ENCODE data around the gene LANCL2.

Gene LANCL2

DNA sequence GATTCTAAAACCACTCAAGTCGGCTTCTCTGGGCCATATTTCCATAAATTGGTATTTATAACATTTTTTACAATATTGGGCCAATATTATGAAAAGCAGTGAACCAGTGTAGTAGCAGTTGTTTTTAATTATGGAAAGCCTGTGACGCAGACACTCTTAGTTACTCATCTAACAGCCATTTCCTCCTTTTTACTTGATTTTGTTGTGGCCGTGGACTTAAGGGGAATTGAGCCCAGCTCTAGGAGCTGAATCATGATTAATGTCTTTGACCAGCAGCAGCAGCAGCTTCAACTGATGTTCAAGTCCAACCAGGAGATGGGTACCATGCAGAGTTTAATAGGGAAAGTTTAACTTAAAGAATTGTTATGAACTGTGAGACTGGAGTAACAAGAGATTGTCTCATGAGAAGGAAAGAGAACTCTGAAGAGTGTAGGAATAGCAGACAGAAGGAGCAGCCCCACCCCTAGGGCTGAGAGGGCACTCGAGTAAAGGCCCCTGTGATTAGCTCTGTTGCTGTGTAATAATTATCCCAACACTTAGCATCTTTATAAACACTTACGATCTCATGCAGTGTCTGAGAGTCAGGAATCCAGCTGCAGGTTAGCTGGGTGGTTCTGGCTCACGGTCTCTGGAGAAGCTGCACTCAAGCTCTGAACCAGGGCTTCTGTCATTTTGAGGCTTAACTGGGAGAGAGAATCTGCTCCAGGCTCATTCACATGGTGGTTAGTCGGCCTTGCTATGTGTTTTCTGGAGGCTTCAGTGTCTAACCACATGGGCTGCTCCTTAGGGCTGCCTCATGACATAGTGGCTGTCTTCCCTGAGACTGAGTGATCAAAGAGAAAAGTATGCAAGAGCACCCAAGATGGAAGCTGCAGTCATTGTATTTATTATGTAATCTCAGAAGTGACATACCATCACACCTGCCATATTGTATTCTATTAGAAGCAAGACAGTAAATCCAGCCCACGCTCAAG, 4.6 kb downstream of the LANCL2 start:
- no peak overlapping the region for H3K27ac ChIP-seq
- no peaks in the 10 kb centered on the region for H3K36me3 ChIP-seq
- no peaks in the 10 kb centered on the region for H3K9me3 ChIP-seq
- H3K27me3 ChIP-seq = no peaks in the 10 kb centered on the region
- H3K4me1 ChIP-seq (ENCODE audit: control insufficient read depth in 1 of 2, insufficient read depth in 1 of 2, low read depth in 1 of 2, low read length in 1 of 2) = peaks cover 12 to 17% of the 10 kb centered on the region in 2 experiments
- no peak overlapping the region for H3K4me3 ChIP-seq (ENCODE audit: low read depth in 1 of 2, low read length in 1 of 2)
- TF ChIP-seq, protein P1, sequence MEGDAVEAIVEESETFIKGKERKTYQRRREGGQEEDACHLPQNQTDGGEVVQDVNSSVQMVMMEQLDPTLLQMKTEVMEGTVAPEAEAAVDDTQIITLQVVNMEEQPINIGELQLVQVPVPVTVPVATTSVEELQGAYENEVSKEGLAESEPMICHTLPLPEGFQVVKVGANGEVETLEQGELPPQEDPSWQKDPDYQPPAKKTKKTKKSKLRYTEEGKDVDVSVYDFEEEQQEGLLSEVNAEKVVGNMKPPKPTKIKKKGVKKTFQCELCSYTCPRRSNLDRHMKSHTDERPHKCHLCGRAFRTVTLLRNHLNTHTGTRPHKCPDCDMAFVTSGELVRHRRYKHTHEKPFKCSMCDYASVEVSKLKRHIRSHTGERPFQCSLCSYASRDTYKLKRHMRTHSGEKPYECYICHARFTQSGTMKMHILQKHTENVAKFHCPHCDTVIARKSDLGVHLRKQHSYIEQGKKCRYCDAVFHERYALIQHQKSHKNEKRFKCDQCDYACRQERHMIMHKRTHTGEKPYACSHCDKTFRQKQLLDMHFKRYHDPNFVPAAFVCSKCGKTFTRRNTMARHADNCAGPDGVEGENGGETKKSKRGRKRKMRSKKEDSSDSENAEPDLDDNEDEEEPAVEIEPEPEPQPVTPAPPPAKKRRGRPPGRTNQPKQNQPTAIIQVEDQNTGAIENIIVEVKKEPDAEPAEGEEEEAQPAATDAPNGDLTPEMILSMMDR (IDR thresholded peaks at IDR 0.05) = no peak

DNA sequence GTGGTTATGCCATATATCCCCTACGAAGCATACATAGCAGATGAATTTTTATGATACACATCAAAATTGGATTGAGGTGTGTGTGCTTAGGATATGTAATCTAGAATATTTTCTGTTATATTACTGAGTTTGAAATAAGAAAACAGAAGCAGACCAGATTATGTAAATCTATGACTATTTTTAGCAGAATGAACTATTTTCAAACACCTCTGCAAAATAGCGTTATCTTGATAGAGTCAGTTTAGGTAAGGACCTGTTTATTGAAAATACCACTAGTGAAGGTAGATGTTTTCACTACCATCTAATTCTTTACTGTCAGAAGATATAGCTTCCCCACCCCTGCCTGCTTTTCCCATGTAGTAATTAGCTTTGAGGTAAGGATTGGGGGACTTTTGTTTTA, 9.1 kb downstream of the LANCL2 start:
- no peaks in the 10 kb centered on the region for H3K36me3 ChIP-seq
- H3K27ac ChIP-seq = no peak overlapping the region
- no peaks in the 10 kb centered on the region for H3K27me3 ChIP-seq
- H3K9me3 ChIP-seq = no peaks in the 10 kb centered on the region
- TF ChIP-seq, protein P1 (IDR thresholded peaks at IDR 0.05) = no peak
- no peaks in the 10 kb centered on the region for H3K4me1 ChIP-seq (ENCODE audit: control insufficient read depth in 1 of 2, insufficient read depth in 1 of 2, low read depth in 1 of 2, low read length in 1 of 2)
- H3K4me3 ChIP-seq (ENCODE audit: low read depth in 1 of 2, low read length in 1 of 2) = no peak overlapping the region

GRCh38 chr7:55375237-55375636, 10.1 kb downstream of the LANCL2 start:
- TF ChIP-seq, protein P1 (IDR thresholded peaks at IDR 0.05) = no peak
- Histone ChIP-seq H3K27me3 (no peaks in the 10 kb centered on the region), H3K9me3 (no peaks in the 10 kb centered on the region), H3K4me1 (ENCODE audit: control insufficient read depth in 1 of 2, insufficient read depth in 1 of 2, low read depth in 1 of 2, low read length in 1 of 2) (no peaks in the 10 kb centered on the region), H3K27ac (no peak overlapping the region), H3K36me3 (no peaks in the 10 kb centered on the region), H3K4me3 (ENCODE audit: low read depth in 1 of 2, low read length in 1 of 2) (no peak overlapping the region)

- Histone ChIP-seq H3K27me3 (no peaks in the 10 kb centered on the region), H3K9me3 (no peaks in the 10 kb centered on the region), H3K36me3 (no peaks in the 10 kb centered on the region), H3K4me3 (ENCODE audit: low read depth in 1 of 2, low read length in 1 of 2) (no peak overlapping the region), H3K27ac (no peak overlapping the region), H3K4me1 (ENCODE audit: control insufficient read depth in 1 of 2, insufficient read depth in 1 of 2, low read depth in 1 of 2, low read length in 1 of 2) (no peaks in the 10 kb centered on the region)
- TF ChIP-seq, protein P1 (IDR thresholded peaks at IDR 0.05) = no peak
Observed at GRCh38 chr7:55377162-55377817, 12.2 kb downstream of the LANCL2 start.

DNA sequence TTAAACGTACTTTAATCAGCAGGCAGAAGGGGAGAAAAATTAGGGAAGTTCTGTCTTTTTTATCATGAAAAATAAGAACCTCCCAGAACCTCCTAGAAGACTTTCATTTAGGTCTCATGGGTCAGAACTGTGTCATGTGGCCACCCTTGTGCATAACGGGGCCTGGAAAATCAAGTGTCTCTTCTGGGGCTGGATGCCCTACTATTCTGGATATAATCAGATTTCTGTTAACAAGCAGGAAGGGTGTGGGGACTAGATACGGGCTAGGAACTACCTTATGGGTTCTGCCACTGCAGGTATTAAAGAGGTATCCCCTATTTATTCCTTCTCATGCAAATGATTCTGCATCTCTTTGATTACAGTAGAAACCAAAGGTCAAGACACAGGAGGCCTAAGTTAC, 14.1 kb downstream of the LANCL2 start:
- Histone ChIP-seq H3K27ac (no peak overlapping the region), H3K27me3 (no peaks in the 10 kb centered on the region), H3K4me3 (ENCODE audit: low read depth in 1 of 2, low read length in 1 of 2) (no peak overlapping the region), H3K4me1 (ENCODE audit: control insufficient read depth in 1 of 2, insufficient read depth in 1 of 2, low read depth in 1 of 2, low read length in 1 of 2) (no peaks in the 10 kb centered on the region), H3K9me3 (no peaks in the 10 kb centered on the region), H3K36me3 (no peaks in the 10 kb centered on the region)
- TF ChIP-seq, protein P1 (IDR thresholded peaks at IDR 0.05) = no peak
